Suprapubic skin (tissue), 4 donors: ENCODE results near the gene DIMT1. TPM values are rescaled to one million over a fixed set of nuclear protein-coding genes. Genes with fewer than 3 reads are reported as not detected.

Experiments
- DNase-seq, 2 donors: peaks; one replicate each; pipeline ENCODE4 v3.0.0-alpha.2; 2019; ENCODE audit warnings: low spot score in 2 of 2
- H3K27ac ChIP-seq: fragments of 200-600 bp; sonication (generic); one replicate; pipeline ENCODE4 v1.5.1; 2019
- H3K27me3 ChIP-seq: fragments of 200-600 bp; sonication (generic); one replicate; pipeline ENCODE4 v1.5.1; 2019
- H3K36me3 ChIP-seq: fragments of 200-600 bp; sonication (generic); one replicate; pipeline ENCODE4 v1.5.1; 2019
- H3K4me1 ChIP-seq: fragments of 200-600 bp; sonication (generic); one replicate; pipeline ENCODE4 v1.5.1; 2019
- H3K4me3 ChIP-seq: fragments of 200-600 bp; sonication (generic); one replicate; pipeline ENCODE4 v1.5.1; 2019; ENCODE audit warnings: mild to moderate bottlenecking
- H3K9me3 ChIP-seq: fragments of 200-600 bp; sonication (generic); one replicate; pipeline ENCODE4 v1.5.1; 2019
- CTCF ChIP-seq, 2 donors: fragments of 200-600 bp in 1 of 2; fragments of 450-650 bp in 1 of 2; sonication (generic) in 1 of 2; IDR thresholded peaks; one replicate each; pipeline ENCODE4 v1.5.1; 2016 to 2019; ENCODE audit warnings: antibody characterized with exemption in 2 of 2, mild to moderate bottlenecking in 1 of 2, moderate library complexity in 1 of 2
- EP300 ChIP-seq: sonication (generic); formaldehyde crosslinking; IDR thresholded peaks from one replicate; pipeline ENCODE4 v1.6.1; 2017; ENCODE audit warnings: antibody characterized with exemption
- POLR2A ChIP-seq, 2 donors: fragments of 450-650 bp; IDR thresholded peaks; one replicate each; pipeline ENCODE4 v1.6.1; 2017; ENCODE audit warnings: antibody characterized with exemption in 2 of 2, mild to moderate bottlenecking in 2 of 2, moderate library complexity in 2 of 2
- POLR2AphosphoS5 ChIP-seq, 3 donors: sonication (generic); formaldehyde crosslinking; IDR thresholded peaks; one replicate each; pipeline ENCODE4 v1.6.1; 2017; ENCODE audit warnings: antibody characterized with exemption in 3 of 3
- WGBS: methylation state at CpG from one replicate; pipeline ENCODE4 v1.1.5; 2018; 5-methylcytosine and 5-hydroxymethylcytosine counted together
- total RNA-seq, 4 donors: library from RNA; depleted of rRNA; stranded (reverse); fragments of >200 nt; gene quantifications; one replicate each; pipeline ENCODE4 v1.1.0, GENCODE V29; 2016

The DIMT1 gene
- total RNA-seq, 4 donors from 2014 or later, result 11.7 to 24.8 (median 19.0) TPM

- peaks cover 15% of the 10 kb centered on the region for H3K4me1 ChIP-seq
- no peaks in the 10 kb centered on the region for H3K27me3 ChIP-seq
- 0% methylated on average over 49 of the region's 66 CpGs for WGBS
- DNase-seq, result peak; percentile 98 to 99
- peak within 1 kb of the TSS; percentile 83 for H3K4me3 ChIP-seq
- no peaks in the 10 kb centered on the region for H3K36me3 ChIP-seq
- no peaks in the 10 kb centered on the region for H3K9me3 ChIP-seq
- TF ChIP-seq POLR2AphosphoS5 (IDR thresholded peaks at IDR 0.05) (peak; percentile 78 to 97 (median 90)), EP300 (no peak), POLR2A (IDR thresholded peaks at IDR 0.05) (peak in 1 of 2 donors; percentile 24), CTCF (IDR thresholded peaks at IDR 0.05) (no peak)
- H3K27ac ChIP-seq, result peak within 1 kb of the TSS; percentile 69
Observed at GRCh38 chr5:62412549-62413329, 9.0 kb upstream of the DIMT1 start, which contains the start of gene IPO11. IPO11 (plus strand) TSS chr5:62412763; CDS start chr5:62437280, 24,517 bp downstream.

DNA sequence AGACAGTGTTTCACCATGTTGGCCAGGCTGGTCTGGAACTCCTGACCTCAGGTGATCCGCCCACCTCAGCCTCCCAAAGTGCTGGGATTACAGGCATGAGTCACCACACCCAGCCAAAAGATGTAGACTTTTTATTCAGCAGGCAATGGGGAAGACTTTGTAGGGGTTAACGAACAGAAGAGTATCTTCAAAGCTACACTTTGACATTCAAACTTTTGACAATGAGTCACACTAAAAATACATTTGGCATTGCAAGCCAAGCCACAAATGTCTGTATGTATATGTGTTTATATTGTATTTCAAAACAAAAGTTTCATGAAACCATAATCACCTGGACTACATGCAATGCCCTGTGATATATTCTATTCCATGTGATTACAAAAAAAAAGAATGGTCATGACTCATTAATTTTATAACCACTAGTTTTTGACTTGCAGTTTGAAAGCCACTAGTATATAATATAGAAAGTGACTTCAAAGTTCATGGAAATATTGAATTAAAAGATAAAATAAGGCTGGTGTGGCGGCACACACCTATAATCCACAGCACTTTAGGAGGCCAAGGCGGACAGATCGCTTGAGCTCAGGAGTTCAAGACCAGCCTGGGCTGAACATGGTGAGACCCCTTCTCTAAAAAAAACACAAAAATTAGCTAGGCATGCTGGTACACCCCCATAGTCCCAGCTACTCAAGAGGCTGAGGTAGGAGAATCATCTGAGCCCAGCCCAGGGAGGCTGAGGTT is 8.3 kb downstream of the DIMT1 start:
- H3K4me3 ChIP-seq, result no peak overlapping the region
- H3K4me1 ChIP-seq, result no peaks in the 10 kb centered on the region
- TF ChIP-seq CTCF (IDR thresholded peaks at IDR 0.05) (no peak), POLR2A (IDR thresholded peaks at IDR 0.05) (no peak), POLR2AphosphoS5 (IDR thresholded peaks at IDR 0.05) (no peak), EP300 (no peak)
- no peaks in the 10 kb centered on the region for H3K9me3 ChIP-seq
- H3K27ac ChIP-seq, result no peak overlapping the region
- 89% methylated on average over 5 of the region's 5 CpGs for WGBS
- peaks cover 86% of the 10 kb centered on the region for H3K36me3 ChIP-seq
- no peak for DNase-seq
- H3K27me3 ChIP-seq, result no peaks in the 10 kb centered on the region

DNA sequence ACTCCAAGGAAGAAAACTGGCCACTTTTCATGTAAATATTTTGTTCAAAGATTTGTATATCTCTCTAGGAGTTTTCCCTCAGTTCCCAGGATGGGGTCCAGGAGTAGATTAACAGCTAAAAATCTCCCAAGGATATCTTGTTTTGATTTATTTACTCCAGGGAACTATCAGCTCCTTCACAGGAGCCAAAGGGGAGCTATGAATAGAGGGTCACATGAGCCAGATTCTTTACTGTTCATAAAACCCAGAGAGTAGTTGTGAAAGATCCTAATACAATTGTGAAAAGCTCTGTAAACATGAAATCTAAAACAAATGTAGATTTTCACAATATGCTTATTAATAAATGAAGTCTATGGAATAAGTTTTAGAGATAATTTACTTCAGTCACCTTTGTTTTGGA is 16.9 kb downstream of the DIMT1 start:
- Histone ChIP-seq H3K27me3 (no peaks in the 10 kb centered on the region), H3K27ac (no peak overlapping the region), H3K9me3 (no peaks in the 10 kb centered on the region), H3K4me3 (no peak overlapping the region), H3K36me3 (peaks cover 65% of the 10 kb centered on the region), H3K4me1 (no peaks in the 10 kb centered on the region)
- DNase-seq, result no peak
- TF ChIP-seq POLR2AphosphoS5 (IDR thresholded peaks at IDR 0.05) (no peak), POLR2A (IDR thresholded peaks at IDR 0.05) (no peak), EP300 (no peak), CTCF (IDR thresholded peaks at IDR 0.05) (no peak)

DNA sequence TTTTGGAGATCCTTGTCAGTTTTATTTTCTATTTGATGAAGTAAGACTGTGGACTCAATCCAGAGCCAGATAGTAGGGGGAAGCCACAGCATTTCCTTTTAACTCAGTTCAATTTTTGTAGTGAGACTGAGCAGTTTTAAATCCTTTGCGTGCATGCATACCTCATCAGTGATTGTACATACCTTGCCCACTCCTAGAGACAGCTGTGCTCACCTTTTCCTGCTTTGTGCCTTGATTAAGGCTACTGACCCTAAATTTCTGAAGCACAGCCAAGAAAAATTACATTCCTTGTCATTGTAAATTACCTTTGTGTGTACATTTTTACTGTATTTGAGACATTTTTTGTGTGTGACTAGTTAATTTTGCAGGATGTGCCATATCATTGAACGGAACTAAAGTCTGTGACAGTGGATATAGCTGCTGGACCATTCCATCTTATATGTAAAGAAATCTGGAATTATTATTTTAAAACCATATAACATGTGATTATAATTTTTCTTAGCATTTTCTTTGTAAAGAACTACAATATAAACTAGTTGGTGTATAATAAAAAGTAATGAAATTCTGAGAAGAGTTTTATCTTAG is 17.8 kb downstream of the DIMT1 start:
- Histone ChIP-seq H3K27ac (peak overlapping the region; percentile 30), H3K36me3 (peaks cover 68% of the 10 kb centered on the region), H3K4me3 (no peak overlapping the region)

More for the DNA sequence above, 17.8 kb downstream of the DIMT1 start:
- 84% methylated on average over 2 of the region's 2 CpGs for WGBS
- Histone ChIP-seq H3K4me1 (no peaks in the 10 kb centered on the region), H3K27me3 (no peaks in the 10 kb centered on the region), H3K9me3 (no peaks in the 10 kb centered on the region)
- DNase-seq, result no peak
- no peak for TF ChIP-seq POLR2AphosphoS5 (IDR thresholded peaks at IDR 0.05)
- no peak for TF ChIP-seq CTCF (IDR thresholded peaks at IDR 0.05)
- TF ChIP-seq EP300, result no peak
- no peak for TF ChIP-seq POLR2A (IDR thresholded peaks at IDR 0.05)
